Vagina (tissue), 2 donors: ENCODE data around the gene SEMA4A.
A peak's percentile ranks its signal among the peaks of the same experiment; 100 is the strongest.

Source experiments
- POLR2A ChIP-seq, 2 donors: fragments of 450-650 bp; IDR thresholded peaks; one replicate each; pipeline ENCODE4 v1.6.1; 2017; ENCODE audit warnings: antibody characterized with exemption in 2 of 2, mild to moderate bottlenecking in 2 of 2, moderate library complexity in 2 of 2
- POLR2AphosphoS5 ChIP-seq, 2 donors: sonication (generic); formaldehyde crosslinking; IDR thresholded peaks; one replicate each; pipeline ENCODE4 v1.9.0; 2017; ENCODE audit warnings: antibody characterized with exemption in 2 of 2, mild to moderate bottlenecking in 2 of 2, low read depth in 1 of 2; ENCODE audit not compliant: insufficient read depth in 1 of 2
- TF ChIP-seq, protein P1 (sequence below), 3 experiments: fragments of 450-650 bp in 2 of 3; fragments of 200-600 bp in 1 of 3; sonication (generic) in 1 of 3; IDR thresholded peaks; one replicate each; pipeline ENCODE4 v1.5.1; 2017 to 2019; ENCODE audit warnings: antibody characterized with exemption in 3 of 3, mild to moderate bottlenecking in 2 of 3, moderate library complexity in 2 of 3

DNA sequence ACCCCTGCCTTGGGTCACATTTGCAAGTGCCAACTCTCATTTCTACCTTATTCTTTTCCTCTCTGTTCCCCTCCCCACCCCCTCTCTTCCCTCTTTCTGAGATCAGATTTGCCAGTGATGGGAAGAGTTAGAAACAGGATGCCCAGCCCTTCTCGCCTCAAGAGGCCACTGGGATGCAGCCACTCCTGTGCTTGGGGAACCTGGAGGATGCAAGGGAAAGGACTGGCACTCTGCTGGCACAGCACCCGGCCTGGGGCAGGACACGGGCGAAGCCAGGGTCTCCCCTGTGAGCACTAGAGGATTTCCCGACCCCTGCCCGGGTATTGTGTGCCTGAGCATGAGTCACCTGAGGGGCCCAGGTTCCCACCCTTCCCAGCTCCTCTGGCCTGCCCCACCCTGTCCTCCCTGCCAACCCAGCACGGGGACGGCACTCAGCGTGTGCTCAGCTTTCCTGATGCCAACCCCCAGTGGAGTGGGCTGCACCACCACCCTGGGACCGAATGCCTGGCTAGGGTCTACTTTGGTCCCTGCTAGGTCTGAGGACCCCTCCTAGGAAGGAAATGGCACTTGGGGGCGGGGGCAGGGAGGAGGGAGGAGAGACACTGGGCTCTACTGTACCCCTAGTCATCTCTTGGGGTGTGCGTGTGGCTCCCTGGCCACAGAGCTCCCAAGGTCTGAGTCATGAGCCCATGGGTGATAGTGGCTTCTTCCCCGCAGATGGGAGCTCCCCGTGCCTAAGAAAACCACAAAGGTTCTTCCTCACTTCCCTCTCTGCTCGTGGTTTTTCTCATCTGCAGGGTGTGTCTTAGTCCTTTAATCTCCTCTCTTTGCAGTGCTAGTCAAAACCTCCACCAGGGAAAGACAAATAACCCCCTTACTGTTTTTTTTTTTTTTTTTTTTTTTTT, 26.5 kb upstream of the SEMA4A start:
- TF ChIP-seq POLR2A (IDR thresholded peaks at IDR 0.05) (no peak), POLR2AphosphoS5 (IDR thresholded peaks at IDR 0.05; ENCODE audit: insufficient read depth in 1 of 2, low read depth in 1 of 2) (peak in 1 of 2 donors; percentile 63)
- TF ChIP-seq, protein P1, sequence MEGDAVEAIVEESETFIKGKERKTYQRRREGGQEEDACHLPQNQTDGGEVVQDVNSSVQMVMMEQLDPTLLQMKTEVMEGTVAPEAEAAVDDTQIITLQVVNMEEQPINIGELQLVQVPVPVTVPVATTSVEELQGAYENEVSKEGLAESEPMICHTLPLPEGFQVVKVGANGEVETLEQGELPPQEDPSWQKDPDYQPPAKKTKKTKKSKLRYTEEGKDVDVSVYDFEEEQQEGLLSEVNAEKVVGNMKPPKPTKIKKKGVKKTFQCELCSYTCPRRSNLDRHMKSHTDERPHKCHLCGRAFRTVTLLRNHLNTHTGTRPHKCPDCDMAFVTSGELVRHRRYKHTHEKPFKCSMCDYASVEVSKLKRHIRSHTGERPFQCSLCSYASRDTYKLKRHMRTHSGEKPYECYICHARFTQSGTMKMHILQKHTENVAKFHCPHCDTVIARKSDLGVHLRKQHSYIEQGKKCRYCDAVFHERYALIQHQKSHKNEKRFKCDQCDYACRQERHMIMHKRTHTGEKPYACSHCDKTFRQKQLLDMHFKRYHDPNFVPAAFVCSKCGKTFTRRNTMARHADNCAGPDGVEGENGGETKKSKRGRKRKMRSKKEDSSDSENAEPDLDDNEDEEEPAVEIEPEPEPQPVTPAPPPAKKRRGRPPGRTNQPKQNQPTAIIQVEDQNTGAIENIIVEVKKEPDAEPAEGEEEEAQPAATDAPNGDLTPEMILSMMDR (IDR thresholded peaks at IDR 0.05), result no peak
